ENCODE results near the gene OSBPL9.

OSBPL9 gene

DNA sequence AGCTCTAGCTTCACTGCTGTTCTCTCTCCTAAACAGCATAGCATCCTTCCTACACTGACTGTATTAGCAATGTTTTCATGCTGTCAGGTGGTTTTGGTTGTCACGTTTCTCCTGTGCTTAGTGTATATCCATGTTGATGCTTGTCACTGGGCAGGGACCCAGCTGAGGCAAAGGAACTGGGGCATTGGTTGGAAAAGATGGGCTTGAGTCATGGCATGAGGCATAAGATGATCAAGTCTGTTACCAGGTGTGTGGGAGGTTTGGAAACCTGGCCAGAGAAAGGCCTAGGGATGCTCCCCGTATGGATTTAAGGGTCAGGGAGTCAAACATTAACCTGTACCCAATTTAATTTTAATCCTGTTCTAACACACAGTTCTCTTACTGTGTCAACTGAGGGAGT lies 69.6 kb downstream of the OSBPL9 start:
- Histone ChIP-seq H3K9me3 (no peaks in the 10 kb centered on the region), H3K27me3 (no peaks in the 10 kb centered on the region), H3K36me3 (no peaks in the 10 kb centered on the region), H3K4me1 (ENCODE audit: control insufficient read depth in 1 of 2, insufficient read depth in 1 of 2, low read depth in 1 of 2, low read length in 1 of 2) (peaks cover 27 to 32% of the 10 kb centered on the region in 2 experiments), H3K27ac (no peak overlapping the region), H3K4me3 (ENCODE audit: low read depth in 1 of 2, low read length in 1 of 2) (no peak overlapping the region)
- TF ChIP-seq, protein P1, sequence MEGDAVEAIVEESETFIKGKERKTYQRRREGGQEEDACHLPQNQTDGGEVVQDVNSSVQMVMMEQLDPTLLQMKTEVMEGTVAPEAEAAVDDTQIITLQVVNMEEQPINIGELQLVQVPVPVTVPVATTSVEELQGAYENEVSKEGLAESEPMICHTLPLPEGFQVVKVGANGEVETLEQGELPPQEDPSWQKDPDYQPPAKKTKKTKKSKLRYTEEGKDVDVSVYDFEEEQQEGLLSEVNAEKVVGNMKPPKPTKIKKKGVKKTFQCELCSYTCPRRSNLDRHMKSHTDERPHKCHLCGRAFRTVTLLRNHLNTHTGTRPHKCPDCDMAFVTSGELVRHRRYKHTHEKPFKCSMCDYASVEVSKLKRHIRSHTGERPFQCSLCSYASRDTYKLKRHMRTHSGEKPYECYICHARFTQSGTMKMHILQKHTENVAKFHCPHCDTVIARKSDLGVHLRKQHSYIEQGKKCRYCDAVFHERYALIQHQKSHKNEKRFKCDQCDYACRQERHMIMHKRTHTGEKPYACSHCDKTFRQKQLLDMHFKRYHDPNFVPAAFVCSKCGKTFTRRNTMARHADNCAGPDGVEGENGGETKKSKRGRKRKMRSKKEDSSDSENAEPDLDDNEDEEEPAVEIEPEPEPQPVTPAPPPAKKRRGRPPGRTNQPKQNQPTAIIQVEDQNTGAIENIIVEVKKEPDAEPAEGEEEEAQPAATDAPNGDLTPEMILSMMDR (IDR thresholded peaks at IDR 0.05), result no peak

DNA sequence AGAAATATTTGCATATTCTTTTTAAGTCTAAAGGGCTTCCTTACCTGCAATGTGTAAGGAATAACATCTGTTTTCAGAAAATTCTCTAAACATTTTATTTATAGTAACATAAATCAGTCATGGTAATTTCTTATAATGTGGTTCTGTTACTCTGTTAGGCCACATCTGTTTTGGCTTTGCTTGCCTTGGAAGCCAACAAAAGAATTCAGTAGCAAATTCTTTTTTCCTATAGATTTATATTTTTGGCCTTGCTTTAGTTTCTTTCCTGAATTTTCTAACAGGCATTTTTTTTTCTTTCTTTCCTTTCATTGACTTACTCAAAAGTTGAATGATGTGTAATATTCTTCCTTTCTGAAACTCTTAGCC lies 72.2 kb downstream of the OSBPL9 start:
- Histone ChIP-seq H3K4me3 (ENCODE audit: low read depth in 1 of 2, low read length in 1 of 2) (no peak overlapping the region), H3K27ac (peak overlapping the region; percentile 80), H3K9me3 (no peaks in the 10 kb centered on the region), H3K36me3 (no peaks in the 10 kb centered on the region), H3K4me1 (ENCODE audit: control insufficient read depth in 1 of 2, insufficient read depth in 1 of 2, low read depth in 1 of 2, low read length in 1 of 2) (peaks cover 36 to 47% of the 10 kb centered on the region in 2 experiments), H3K27me3 (no peaks in the 10 kb centered on the region)
- TF ChIP-seq, protein P1 (IDR thresholded peaks at IDR 0.05), result no peak

DNA sequence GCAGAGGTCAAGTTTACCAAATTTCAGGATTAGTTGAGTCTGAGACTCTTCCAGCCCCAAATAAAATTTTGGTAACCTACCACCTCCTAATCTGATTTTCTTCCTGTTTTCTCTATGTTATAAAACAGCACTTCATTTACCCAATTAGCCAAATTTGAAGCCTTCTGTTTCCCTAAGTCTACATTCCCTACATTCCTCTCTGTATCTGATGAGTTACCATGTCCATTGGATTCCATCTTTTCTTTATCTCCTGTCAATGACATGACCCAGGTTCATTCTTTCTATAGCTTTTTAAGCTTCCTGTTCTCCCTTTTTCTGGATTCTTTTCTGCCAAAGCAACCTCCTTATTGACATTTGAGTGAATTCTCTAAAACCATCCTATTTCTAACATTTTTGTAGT lies 72.8 kb downstream of the OSBPL9 start:
- H3K4me1 ChIP-seq (ENCODE audit: control insufficient read depth in 1 of 2, insufficient read depth in 1 of 2, low read depth in 1 of 2, low read length in 1 of 2), result peaks cover 36 to 47% of the 10 kb centered on the region in 2 experiments
- H3K36me3 ChIP-seq, result no peaks in the 10 kb centered on the region
- H3K4me3 ChIP-seq (ENCODE audit: low read depth in 1 of 2, low read length in 1 of 2), result no peak overlapping the region
- peak overlapping the region; percentile 80 for H3K27ac ChIP-seq
- no peaks in the 10 kb centered on the region for H3K9me3 ChIP-seq
- TF ChIP-seq, protein P1 (IDR thresholded peaks at IDR 0.05), result no peak
- H3K27me3 ChIP-seq, result no peaks in the 10 kb centered on the region

DNA sequence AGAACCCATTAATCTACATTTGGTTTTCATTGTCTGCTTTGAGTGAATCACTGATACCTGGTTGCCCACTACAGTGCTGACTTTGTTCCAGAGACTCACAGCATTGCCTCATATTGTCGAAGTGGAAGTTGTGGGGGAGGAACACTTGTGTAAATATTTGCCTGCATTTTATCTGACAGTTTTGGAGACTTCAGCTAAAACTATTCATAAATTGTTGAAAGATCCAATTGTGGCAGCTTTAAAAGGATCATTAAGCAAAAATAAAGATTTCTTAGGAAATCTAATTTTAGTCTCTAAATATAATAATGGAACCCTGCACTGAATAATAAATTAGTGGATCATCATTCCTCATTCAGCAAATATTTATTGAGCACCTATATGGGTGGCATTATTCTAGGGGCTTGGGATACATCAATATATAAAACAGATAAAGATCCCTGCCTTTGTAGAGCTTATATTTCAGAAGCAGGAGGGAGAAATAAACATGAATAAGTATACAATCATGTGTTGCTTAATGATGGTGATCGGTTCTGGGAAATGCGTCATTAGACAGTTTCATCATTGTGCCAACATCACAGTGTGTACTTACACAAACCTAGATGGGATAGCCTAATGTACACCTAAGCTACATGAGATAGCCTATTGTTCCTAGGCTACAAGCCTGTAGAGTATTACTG lies 73.5 kb downstream of the OSBPL9 start:
- no peaks in the 10 kb centered on the region for H3K36me3 ChIP-seq
- TF ChIP-seq, protein P1 (IDR thresholded peaks at IDR 0.05), result no peak
- H3K4me1 ChIP-seq (ENCODE audit: control insufficient read depth in 1 of 2, insufficient read depth in 1 of 2, low read depth in 1 of 2, low read length in 1 of 2), result peaks cover 40 to 47% of the 10 kb centered on the region in 2 experiments
- no peaks in the 10 kb centered on the region for H3K9me3 ChIP-seq
- H3K27me3 ChIP-seq, result no peaks in the 10 kb centered on the region
- H3K4me3 ChIP-seq (ENCODE audit: low read depth in 1 of 2, low read length in 1 of 2), result peak overlapping the region in 1 of 2 experiments; percentile 20
- H3K27ac ChIP-seq, result peak overlapping the region; percentile 80

DNA sequence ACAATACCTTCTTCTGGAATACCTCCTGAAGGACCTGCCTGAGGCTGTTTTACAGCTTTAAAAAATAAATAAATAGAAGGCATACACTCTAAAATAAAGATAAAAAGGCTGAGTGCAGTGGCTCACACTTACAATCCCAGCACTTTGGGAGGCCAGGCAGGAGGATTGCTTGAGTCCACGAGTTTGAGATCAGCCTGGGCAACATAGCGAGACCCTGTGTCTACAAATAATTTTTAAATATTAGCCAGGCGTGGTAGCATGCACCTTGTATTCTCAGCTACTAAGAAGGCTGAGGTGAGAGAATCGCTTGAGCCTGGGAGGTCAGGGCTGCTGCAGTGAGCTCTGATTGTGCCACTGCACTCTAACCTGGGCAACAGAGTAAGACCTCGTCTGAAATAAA lies 75.0 kb downstream of the OSBPL9 start:
- H3K36me3 ChIP-seq, result no peaks in the 10 kb centered on the region
- H3K27ac ChIP-seq, result peak overlapping the region; percentile 34
- TF ChIP-seq, protein P1 (IDR thresholded peaks at IDR 0.05), result no peak
- H3K27me3 ChIP-seq, result no peaks in the 10 kb centered on the region
- H3K4me1 ChIP-seq (ENCODE audit: control insufficient read depth in 1 of 2, insufficient read depth in 1 of 2, low read depth in 1 of 2, low read length in 1 of 2), result peaks cover 53 to 59% of the 10 kb centered on the region in 2 experiments
- H3K4me3 ChIP-seq (ENCODE audit: low read depth in 1 of 2, low read length in 1 of 2), result no peak overlapping the region
- no peaks in the 10 kb centered on the region for H3K9me3 ChIP-seq
